ENCODE results near the gene ELMO1. TPM values are rescaled to one million over a fixed set of nuclear protein-coding genes. Genes with fewer than 3 reads are reported as not detected.

The ELMO1 gene
- total and polyA plus RNA-seq, 10 of the 15 experiments (the other 5 are each of a cell fraction or from before 2014, with no cell fraction given), result 22.6 to 85.9 (median 56.6) TPM

GRCh38 chr7:37095122-37095521, 353.5 kb downstream of the ELMO1 start (continued):
- TF ChIP-seq SKIL (IDR thresholded peaks at IDR 0.05; ENCODE audit: low read depth, poor library complexity, severe bottlenecking) (no peak), PAX5 (IDR thresholded peaks at IDR 0.05; ENCODE audit: borderline replicate concordance, low read depth, low read length) (no peak), PKNOX1 (IDR thresholded peaks at IDR 0.05) (no peak), E2F4 (IDR thresholded peaks at IDR 0.05; ENCODE audit: low read depth, low read length) (no peak), POU2F2 (IDR thresholded peaks at IDR 0.05; ENCODE audit: borderline replicate concordance, low read depth, low read length) (no peak), NRF1 (conservative IDR thresholded peaks at IDR 0.05; ENCODE audit: low read depth, low read length) (no peak), ETV6 (conservative IDR thresholded peaks at IDR 0.05 in 1 of 2, IDR thresholded peaks at IDR 0.05 in 1 of 2; ENCODE audit: borderline replicate concordance in 1 of 2, low read depth in 1 of 2) (no peak)

GRCh38 chr7:37093257-37093656, 355.4 kb downstream of the ELMO1 start:
- Histone ChIP-seq H2AFZ (ENCODE audit: control insufficient read depth, low read depth, low read length) (no peak overlapping the region), H3K4me3 (no peak overlapping the region), H3K79me2 (ENCODE audit: control insufficient read depth, insufficient read depth, low read length) (no peaks in the 10 kb centered on the region), H3K9me3 (replicated peaks; ENCODE audit: control insufficient read depth, insufficient read depth, low read length) (peaks cover 6% of the 10 kb centered on the region), H4K20me1 (ENCODE audit: control insufficient read depth, insufficient read depth) (no peaks in the 10 kb centered on the region), H3K4me2 (ENCODE audit: control insufficient read depth, insufficient read depth) (no peak overlapping the region), H3K4me1 (ENCODE audit: control insufficient read depth, insufficient read depth, low read length) (no peaks in the 10 kb centered on the region; the same call in 1 of the 2 replicates), H3K27ac (ENCODE audit: control insufficient read depth, insufficient read depth) (no peak overlapping the region), H3K27me3 (replicated peaks in 1 of 2; ENCODE audit: control insufficient read depth in 2 of 2, insufficient read depth in 2 of 2, low read length in 1 of 2) (no peaks in the 10 kb centered on the region), H3K9ac (ENCODE audit: control insufficient read depth, insufficient read depth, low read length) (no peak overlapping the region), H3K36me3 (ENCODE audit: control insufficient read depth in 2 of 2, insufficient read depth in 2 of 2, low read length in 1 of 2) (peaks cover 0 to 11% of the 10 kb centered on the region in 2 experiments)
- DNase-seq (ENCODE audit: low read depth, low spot score) (no peak), FAIRE-seq (no peak), ATAC-seq (no peak)
- no TSS peak for BruUV-seq (replicated peaks)
- in situ Hi-C loops (cut with MboI), result no loop called here
- ChIA-PET RAD21 (ENCODE audit: unreplicated experiment) (no interaction called here), POLR2A (interaction anchor here (0.6 kb wide), 1 partner anchor 204 kb away, joined by 3 read pairs; no protein-coding TSS in a partner anchor), SMC1A (ENCODE audit: uncharacterized antibody, unreplicated experiment) (no interaction called here), CTCF (no interaction called here)
- intact Hi-C loops (cut with micrococcal nuclease; ENCODE audit: unreplicated experiment), result no loop called here
- no peak for TF ChIP-seq PRDM15 (CRISPR knock-in tag; IDR thresholded peaks at IDR 0.05)
- no peak for TF ChIP-seq IKZF1 (conservative IDR thresholded peaks at IDR 0.05)
- TF ChIP-seq ZBTB33 (IDR thresholded peaks at IDR 0.05), result no peak
- no peak for TF ChIP-seq EZH2 (IDR thresholded peaks at IDR 0.05; ENCODE audit: borderline replicate concordance, control insufficient read depth, low read depth, low read length)
- no peak for TF ChIP-seq NFYB (IDR thresholded peaks at IDR 0.05; ENCODE audit: insufficient read depth, low read depth, low read length)
- TF ChIP-seq ATF7 (IDR thresholded peaks at IDR 0.05; ENCODE audit: low read depth), result no peak

Data from GM12878 (cell line).